ENCODE measurements around the gene PDE10A.

The PDE10A gene

DNA sequence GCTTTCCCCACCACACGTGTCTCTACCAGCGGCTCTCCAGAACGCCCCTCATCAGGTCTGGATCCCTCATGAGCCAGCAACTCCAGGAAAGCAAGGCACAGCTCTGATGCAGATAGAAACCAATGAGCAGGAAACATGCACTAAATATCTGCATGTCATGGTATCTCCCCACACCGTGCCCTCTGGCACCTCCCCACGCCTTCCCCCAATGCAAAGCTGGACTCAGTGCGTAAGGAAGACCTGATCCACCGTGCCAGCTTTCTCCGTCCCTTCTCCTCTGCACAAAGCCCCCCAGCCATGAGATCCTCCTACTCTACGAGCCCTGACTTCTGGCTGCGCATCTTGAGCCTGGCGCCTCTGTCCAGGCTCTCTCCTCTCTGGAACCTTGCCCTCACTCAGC, 9.4 kb downstream of the PDE10A start:
- DNase-seq, result no peak

GRCh38 chr6:165653196-165653595, 9.8 kb downstream of the PDE10A start:
- DNase-seq, result no peak

GRCh38 chr6:165652766-165653165, 10.3 kb downstream of the PDE10A start:
- DNase-seq, result no peak

DNA sequence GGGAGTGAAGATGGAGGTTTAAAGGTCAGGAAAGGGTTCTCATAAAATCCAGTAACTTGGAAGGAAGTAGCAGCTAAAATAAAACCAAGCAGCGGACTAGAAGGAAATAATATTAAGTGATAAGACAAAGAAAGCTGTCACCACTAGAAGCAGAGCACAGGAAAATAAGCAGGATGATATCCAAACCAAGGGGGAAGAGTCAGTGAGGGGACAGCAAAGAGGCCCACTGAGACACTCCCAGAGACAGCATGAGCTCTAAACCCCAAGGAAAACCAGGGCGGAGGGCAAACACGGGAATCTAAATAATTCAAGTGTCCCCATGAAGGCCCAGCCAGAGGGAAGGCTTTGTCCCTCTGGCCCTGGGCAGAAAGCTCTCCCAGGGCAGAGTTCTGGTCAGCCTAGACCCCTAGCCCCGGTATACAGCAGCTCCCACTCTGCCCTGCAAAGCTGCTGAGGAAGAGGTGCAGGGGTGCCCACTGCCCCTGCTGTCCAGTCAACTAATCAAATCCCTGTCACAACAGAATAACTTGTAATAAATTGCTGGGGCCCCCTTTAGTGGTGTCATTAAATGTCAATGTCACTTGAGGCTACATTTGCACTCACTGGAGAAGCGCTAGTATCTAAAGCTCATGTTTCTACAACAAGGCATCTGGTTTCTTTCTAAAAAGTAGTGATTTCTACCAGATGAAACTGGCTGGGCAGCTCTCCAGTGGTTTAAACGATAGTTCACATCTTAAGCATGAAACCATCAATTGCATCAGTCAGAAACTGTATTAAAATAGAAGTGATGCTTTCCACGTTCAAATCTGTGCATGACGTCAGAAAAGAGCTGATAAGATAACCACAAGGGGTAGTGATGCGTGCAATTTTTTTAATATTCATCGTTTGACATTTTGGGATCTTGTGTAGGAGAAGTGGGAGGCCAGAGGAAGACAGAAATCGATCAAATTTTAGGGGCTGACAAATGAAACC, 13.6 kb downstream of the PDE10A start:
- no peak for DNase-seq

DNA sequence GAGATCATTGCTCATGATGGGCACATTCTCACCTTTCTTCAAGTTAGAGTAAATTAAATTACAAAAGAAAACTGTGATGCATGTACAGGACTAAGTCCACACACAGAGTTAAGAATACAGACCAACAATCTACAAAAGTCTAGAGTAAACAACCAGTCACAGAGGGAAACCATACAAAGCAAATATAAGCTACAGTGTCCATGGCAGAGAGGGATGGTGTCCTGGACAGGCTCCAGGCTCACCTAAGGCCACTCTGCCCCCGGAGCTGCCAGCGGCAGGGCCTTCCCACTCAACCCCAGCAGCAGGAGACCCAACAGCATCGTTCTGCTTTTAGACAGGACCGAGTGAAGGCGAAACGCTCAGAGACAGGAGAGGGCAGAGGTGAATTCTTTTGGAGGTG, 16.0 kb downstream of the PDE10A start:
- no peak for DNase-seq

GRCh38 chr6:165645919-165646318, 17.1 kb downstream of the PDE10A start:
- DNase-seq, result no peak

- DNase-seq, result no peak
Observed at GRCh38 chr6:165644586-165645266, 18.3 kb downstream of the PDE10A start.

- DNase-seq, result no peak
Observed at GRCh38 chr6:165643015-165643414, 20.0 kb downstream of the PDE10A start.

DNA sequence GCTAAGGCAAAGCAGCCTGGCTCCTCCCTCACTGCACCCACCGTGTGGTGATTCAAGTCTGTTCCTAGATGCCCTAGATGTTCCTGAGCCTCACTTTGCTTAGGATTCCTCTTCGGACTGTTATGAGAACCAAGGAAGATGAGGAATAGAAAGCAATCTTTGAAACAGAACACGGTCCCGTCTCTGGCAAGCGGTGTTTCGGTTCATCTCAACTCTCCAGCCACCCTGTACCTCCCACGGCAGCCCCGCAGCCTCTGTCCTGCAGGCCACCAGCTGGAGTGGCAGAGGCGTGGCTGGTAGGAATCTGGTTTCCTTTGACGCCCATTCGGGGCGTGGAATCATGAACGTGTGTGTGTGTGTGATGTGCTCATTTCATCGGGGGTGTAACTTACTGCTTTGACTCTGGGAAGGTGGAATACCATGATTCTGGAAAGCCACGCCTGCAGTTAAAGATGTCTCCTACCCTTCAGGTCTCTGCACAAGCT, 21.3 kb downstream of the PDE10A start:
- no peak for DNase-seq

GRCh38 chr6:165640806-165641205, 22.2 kb downstream of the PDE10A start:
- DNase-seq, result no peak

GRCh38 chr6:165638530-165638929, 24.5 kb downstream of the PDE10A start:
- no peak for DNase-seq

DNA sequence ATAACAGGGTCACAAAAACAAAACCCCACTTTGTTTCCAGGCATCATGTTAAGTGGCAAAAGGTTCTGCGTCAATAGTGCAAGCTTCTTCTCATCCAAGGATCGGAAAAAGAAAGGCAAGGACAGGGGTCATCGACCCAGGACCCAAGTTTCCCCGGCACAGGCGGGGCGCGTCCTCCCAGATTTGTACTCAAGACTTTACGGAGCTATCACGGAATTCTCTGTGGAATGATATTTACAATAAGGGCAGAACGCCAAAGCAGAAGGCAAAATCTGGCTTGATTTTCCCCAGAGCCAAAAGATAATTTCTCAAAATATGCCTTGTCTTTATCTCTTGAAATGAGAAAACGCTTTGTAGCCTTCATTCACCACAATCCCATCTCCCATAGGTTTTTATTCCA, 25.5 kb downstream of the PDE10A start:
- no peak for DNase-seq

DNA sequence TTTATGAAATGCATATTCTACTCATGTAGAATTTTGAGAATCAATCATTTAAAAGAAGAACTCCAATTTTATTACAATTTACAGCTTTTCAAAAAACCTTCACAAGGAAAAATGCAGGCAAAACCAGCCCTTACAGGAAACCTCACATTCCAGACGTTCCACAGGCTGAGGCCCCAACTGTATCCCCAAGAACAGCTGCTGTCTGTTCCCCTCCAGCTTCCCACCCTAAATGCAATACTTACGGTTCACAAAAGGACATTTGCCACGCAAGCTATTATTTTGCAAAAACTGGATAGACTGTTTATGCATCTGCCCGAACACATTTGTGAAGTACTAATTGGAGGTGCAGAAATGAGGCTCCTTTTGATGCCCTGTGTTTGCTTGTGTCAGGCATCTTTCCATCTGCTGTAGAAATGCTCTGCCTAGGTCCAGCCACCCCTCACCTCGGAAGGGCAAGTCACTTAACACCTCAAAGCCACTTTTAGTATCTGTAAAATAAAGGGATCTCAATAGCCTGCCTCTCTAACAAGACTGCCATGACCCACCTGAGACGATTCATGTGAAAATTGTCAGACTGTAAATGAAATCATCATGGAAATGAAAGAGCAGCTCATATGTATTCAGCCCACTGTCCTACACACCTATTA, 26.5 kb downstream of the PDE10A start:
- DNase-seq, result no peak

DNA sequence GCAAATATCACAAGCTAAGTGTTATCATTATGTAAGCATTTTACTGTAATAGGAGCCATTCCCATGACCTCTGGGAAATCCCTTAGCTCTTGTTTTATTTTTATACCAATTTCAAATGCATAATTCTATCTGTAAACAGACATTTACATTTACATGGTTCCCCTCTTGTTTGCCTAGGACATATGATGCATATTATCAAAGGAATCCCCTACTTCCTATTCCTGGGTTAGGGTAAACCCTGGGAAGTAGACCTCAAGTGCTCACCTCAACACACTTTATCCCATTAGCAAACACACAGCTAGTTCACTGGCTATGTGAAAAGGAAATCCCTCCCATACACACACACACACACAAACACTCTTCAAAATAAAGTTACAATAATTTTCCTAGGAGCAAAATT, 27.1 kb downstream of the PDE10A start:
- no peak for DNase-seq

DNA sequence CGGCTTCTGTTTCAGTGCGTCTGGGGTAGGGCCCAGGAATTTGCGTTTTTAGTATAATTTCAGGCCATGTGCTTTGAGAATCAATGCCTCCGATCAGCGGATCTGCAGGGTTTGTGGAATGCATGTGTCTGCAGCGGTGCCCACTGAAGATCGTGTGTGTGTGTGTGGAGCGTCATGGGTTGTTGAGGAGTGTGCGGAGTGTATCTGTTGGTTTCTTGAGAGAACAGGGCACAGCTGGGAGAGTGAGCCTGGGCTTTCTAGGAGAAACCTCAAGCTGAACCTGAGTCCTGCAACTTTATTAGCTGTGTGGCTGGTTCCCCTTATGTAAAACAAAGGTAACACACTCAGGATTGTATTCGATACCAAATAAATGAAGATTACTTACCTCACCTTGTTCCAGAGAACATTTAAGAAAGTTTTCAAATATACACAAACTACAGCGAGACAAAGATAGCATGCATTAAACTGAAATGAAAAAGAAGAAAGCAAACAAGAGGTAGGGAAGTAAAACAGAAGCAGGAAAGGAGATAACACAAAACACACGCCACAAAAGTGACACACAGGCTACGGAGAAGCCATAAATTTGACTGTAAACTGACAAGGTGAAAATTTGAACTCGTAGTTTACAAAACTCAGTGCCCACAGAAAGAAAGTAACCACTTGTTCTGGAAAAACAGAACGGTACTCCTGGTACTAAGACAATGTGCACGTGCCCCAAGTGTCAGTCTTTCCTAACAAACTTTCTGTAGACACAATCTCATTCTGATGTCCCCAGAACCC, 28.8 kb downstream of the PDE10A start:
- no peak for DNase-seq

DNA sequence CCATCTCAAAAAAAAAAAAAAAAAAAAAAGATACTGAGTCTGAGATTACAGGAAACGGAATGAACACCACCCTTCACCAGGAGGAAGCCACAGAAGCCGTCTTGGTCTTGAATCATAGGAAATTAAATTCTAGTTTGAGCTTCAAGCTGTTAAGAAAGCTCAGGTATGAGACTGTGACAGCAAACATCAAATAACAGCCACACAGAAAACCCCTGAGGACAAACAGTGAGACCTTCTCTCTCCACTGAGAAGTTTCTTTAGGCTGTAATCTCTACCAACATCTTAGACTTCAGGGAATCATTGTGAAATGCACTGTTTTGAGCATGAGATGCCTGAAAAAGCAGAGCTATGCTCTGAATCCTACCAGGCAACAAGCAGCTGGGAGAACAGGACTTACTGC, 30.8 kb downstream of the PDE10A start:
- DNase-seq, result no peak

- no peak for DNase-seq
Observed at GRCh38 chr6:165630544-165630953, 32.5 kb downstream of the PDE10A start.

DNA sequence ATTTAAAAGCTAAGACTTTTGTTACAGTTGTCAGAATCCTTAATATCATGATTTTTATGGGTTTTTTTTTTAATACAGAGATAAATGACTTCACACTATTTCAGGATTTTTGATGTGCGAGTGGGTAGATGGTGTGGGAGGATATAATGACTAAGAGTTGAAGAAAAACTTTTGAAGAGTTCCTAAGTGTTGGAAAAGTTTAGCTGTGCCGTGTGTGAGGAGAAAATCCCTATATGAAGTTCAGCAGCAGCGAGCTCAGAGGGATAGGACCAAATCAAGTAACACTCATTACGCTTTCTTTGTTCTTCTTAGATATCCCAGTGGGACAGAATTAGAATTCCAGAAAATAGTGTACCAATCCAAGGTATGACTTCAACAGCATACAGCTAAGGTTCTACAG, 34.1 kb downstream of the PDE10A start:
- DNase-seq, result no peak

GRCh38 chr6:165627366-165627765, 35.7 kb downstream of the PDE10A start:
- DNase-seq, result no peak

GRCh38 chr6:165626711-165627110, 36.3 kb downstream of the PDE10A start:
- no peak for DNase-seq

DNA sequence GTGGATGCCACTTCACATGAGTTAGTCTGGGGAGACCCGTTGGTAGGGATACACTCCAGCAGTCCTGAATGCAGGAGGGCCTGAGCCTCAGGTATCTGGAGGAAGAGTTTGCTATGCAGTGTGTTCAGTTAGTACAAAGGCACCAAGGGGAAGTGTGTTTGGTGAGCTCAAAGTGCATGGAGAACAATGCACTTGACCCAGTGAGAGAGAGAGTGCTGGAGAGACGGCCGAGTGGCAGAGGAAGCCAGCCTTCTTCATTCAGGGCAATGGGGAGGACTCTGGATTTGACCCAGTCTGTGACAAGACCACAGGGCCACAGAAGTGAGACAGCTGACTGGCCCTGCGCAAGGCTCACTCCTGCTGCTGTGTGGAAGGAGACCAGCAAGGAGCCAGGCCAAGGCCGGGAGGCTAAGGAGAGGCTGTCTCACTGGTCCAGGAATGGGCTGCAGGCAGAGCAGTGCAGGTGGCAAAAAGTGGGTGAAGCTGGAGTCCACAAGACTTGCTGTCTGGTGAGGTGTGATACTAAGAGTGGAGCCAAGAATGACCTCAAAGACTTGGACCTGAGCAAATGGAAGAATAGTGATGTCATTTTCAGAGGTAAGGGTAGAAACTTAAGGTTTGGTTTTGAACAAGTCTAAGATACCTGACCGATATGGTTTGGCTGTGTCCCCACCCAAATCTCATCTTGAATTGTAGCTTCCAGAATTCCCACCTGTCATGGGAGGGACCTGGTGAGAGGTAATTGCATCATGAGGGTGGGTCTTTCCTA, 38.0 kb downstream of the PDE10A start:
- no peak for DNase-seq

DNA sequence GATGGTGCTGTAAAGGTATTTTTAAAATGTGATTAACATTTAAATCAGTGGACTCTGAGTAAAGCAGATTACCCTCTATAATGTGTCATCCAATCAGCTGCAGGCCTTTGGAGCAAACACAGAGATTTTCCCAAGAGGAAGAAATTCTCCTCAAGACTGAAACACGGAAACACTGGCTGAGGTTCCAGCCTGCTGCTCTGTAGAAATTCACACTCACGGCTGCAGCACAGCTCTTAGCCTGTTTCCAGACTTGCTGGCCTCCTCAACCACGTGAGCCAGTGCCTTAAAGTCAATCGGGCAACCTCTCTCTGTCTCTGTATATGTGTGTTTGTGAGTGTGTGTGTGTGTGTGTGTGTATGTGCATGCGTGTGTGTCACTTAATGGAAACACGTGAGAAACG, 41.1 kb downstream of the PDE10A start:
- DNase-seq, result no peak

All from activated CD4-positive, alpha-beta T cell treated with anti-CD3 and anti-CD28 coated beads for 1 hour (primary cell).